Caco-2 (cell line): ENCODE results near the gene HNMT. TPM values are rescaled to one million over a fixed set of nuclear protein-coding genes. Genes with fewer than 3 reads are reported as not detected.

Experiments used
- BruUV-seq: library from RNA; stranded (reverse); fragments of 400-500 nt; replicated peaks from 2 replicates; lab custom pipeline; 2021; lab: Mats Ljungman, UMichigan
- CTCF ChIA-PET: fragments of 300-600 bp; sonication (Branson Sonifier 250); formaldehyde crosslinking; loops from one replicate; lab custom pipeline; 2022; ENCODE audit warnings: antibody characterized with exemption; lab: Charles Lee
- POLR2A ChIA-PET: fragments of 300-600 bp; sonication (Branson Sonifier 250); formaldehyde crosslinking; loops from one replicate; lab custom pipeline; 2022; ENCODE audit warnings: antibody characterized with exemption; lab: Charles Lee
- DNase-seq, 2 experiments: peaks; one replicate each; pipeline versions ENCODE4 v3.0.0 to v3.0.0-alpha.2; 2020 to 2022
- H3K27me3 ChIP-seq: replicated peaks from 2 replicates; pipeline ENCODE4 v1.6.0; 2011; ENCODE audit warnings: low read length; ENCODE audit not compliant: control insufficient read depth, insufficient read depth
- H3K36me3 ChIP-seq: 2 replicates; pipeline ENCODE4 v1.5.1; 2011; ENCODE audit warnings: low read length; ENCODE audit not compliant: control insufficient read depth, insufficient read depth
- H3K4me1 ChIP-seq: fragments of 250-450 bp; sonication (Bioruptor Pico); 2 replicates; pipeline ENCODE4 v1.5.1; 2020; ENCODE audit warnings: mild to moderate bottlenecking
- H3K4me3 ChIP-seq: 2 replicates; pipeline ENCODE4 v1.5.1; 2011; ENCODE audit warnings: low read depth, mild to moderate bottlenecking, control low read depth, low read length
- H3K9me3 ChIP-seq: fragments of 250-450 bp; sonication (Bioruptor Pico); 2 replicates; pipeline ENCODE4 v1.5.1; 2020; ENCODE audit warnings: mild to moderate bottlenecking, moderate library complexity
- H3K27ac Mint-ChIP-seq: one replicate; pipeline ENCODE4 v1.8.0; 2022; ENCODE audit warnings: mixed read lengths; ENCODE audit not compliant: unreplicated experiment
- H3K27me3 Mint-ChIP-seq: one replicate; pipeline ENCODE4 v1.8.0; 2022; ENCODE audit warnings: mixed read lengths; ENCODE audit not compliant: insufficient read depth, unreplicated experiment
- H3K36me3 Mint-ChIP-seq: one replicate; pipeline ENCODE4 v1.8.0; 2022; ENCODE audit warnings: mild to moderate bottlenecking, mixed read lengths; ENCODE audit not compliant: insufficient read depth, unreplicated experiment
- H3K4me1 Mint-ChIP-seq: one replicate; pipeline ENCODE4 v1.8.0; 2022; ENCODE audit warnings: low read depth, mixed read lengths; ENCODE audit not compliant: unreplicated experiment
- H3K4me3 Mint-ChIP-seq: one replicate; pipeline ENCODE4 v1.8.0; 2022; ENCODE audit warnings: mild to moderate bottlenecking, moderate library complexity, mixed read lengths; ENCODE audit not compliant: unreplicated experiment
- H3K9me3 Mint-ChIP-seq: one replicate; pipeline ENCODE4 v1.8.0; 2022; ENCODE audit warnings: mixed read lengths; ENCODE audit not compliant: unreplicated experiment
- CTCF ChIP-seq, 2 experiments: fragments of 200-600 bp in 1 of 2; IDR thresholded peaks; 1 replicate in 1 of 2; 2 replicates in 1 of 2; pipeline versions ENCODE4 v1.5.1 to v1.8.0; 2011 to 2022; ENCODE audit warnings: antibody characterized with exemption in 1 of 2, control low read depth in 1 of 2, inconsistent platforms in 1 of 2, low read depth in 1 of 2, low read length in 1 of 2, mild to moderate bottlenecking in 1 of 2, moderate library complexity in 1 of 2; ENCODE audit not compliant: insufficient read depth in 1 of 2, severe bottlenecking in 1 of 2, unreplicated experiment in 1 of 2
- intact Hi-C: fragments of 100-400 bp; cut with micrococcal nuclease; formaldehyde crosslinking; loops from one replicate; pipeline ENCODE4 v1.10.0; 2022; ENCODE audit not compliant: unreplicated experiment
- total RNA-seq: library from RNA; stranded (reverse); gene quantifications from 2 replicates; pipeline ENCODE4 v1.2.3, GENCODE V29; 2022

HNMT gene
- total RNA-seq, 1 experiment from 2014 or later, result 42.8 TPM

DNA sequence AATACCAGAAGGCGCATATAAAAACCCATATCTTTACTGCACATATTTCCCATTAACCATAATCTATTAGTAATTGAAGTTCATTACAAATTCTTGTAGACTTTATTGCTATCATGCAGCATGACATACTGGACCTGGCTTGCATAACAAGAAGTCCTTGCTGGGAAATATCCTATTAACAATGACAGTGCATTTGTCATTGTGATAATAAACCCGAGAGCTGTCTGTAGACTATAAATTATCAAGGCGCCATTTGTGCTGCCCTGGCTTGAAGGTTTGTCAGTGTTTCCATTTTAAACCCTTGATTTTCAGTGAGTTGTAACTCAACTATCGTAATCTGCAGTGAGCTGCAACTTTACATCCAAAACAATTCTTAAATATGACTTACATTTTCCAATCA lies 59.0 kb downstream of the HNMT start:
- intact Hi-C loops, result no loop called here
- Histone ChIP-seq H3K4me1 (peaks cover 4% of the 10 kb centered on the region; the same call in 1 of the 2 replicates), H3K4me3 (no peak overlapping the region), H3K27me3 (no peaks in the 10 kb centered on the region), H3K36me3 (no peaks in the 10 kb centered on the region), H3K9me3 (no peaks in the 10 kb centered on the region)
- Mint-ChIP-seq H3K4me3 (no peak overlapping the region), H3K9me3 (no peaks in the 10 kb centered on the region), H3K27ac (no peak overlapping the region), H3K36me3 (no peaks in the 10 kb centered on the region), H3K4me1 (no peaks in the 10 kb centered on the region), H3K27me3 (no peaks in the 10 kb centered on the region)
- CTCF ChIA-PET, result no interaction called here
- no TSS peak for BruUV-seq
- TF ChIP-seq CTCF (IDR thresholded peaks at IDR 0.05; ENCODE audit: insufficient read depth in 1 of 2, low read depth in 1 of 2, low read length in 1 of 2, severe bottlenecking in 1 of 2, unreplicated experiment in 1 of 2), result no peak
- DNase-seq, result no peak
- POLR2A ChIA-PET, result no interaction called here

DNA sequence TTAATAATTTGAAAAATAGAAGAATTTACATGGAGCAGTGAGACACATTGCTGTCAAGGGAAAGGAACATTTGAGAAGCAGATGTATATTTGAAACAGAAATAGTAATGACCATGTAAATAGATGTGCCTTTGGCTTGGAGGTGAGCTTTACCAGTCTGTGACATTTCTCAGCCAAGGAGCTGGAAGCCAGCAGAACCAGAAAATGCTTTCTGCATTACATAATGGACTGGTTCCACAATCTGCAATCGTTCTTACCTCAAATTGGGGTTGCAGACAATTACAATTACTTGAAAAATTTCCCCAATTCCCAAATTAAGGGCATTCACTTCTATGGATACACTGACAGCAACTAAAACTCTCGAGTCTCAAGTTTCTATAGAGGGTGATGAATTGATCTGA lies 59.7 kb downstream of the HNMT start:
- peaks cover 4% of the 10 kb centered on the region; the same call in 1 of the 2 replicates for H3K4me1 ChIP-seq
- intact Hi-C loops, result no loop called here
- CTCF ChIA-PET, result no interaction called here
- no peak for DNase-seq
- no peaks in the 10 kb centered on the region for H3K36me3 ChIP-seq
- Mint-ChIP-seq H3K9me3 (no peaks in the 10 kb centered on the region), H3K27me3 (no peaks in the 10 kb centered on the region), H3K36me3 (no peaks in the 10 kb centered on the region), H3K4me3 (no peak overlapping the region), H3K4me1 (no peaks in the 10 kb centered on the region), H3K27ac (no peak overlapping the region)
- no TSS peak for BruUV-seq
- no peak overlapping the region for H3K4me3 ChIP-seq
- TF ChIP-seq CTCF (IDR thresholded peaks at IDR 0.05; ENCODE audit: insufficient read depth in 1 of 2, low read depth in 1 of 2, low read length in 1 of 2, severe bottlenecking in 1 of 2, unreplicated experiment in 1 of 2), result no peak
- H3K9me3 ChIP-seq, result no peaks in the 10 kb centered on the region
- POLR2A ChIA-PET, result no interaction called here
- H3K27me3 ChIP-seq, result no peaks in the 10 kb centered on the region

- TF ChIP-seq CTCF (IDR thresholded peaks at IDR 0.05; ENCODE audit: insufficient read depth in 1 of 2, low read depth in 1 of 2, low read length in 1 of 2, severe bottlenecking in 1 of 2, unreplicated experiment in 1 of 2), result no peak
- Histone ChIP-seq H3K9me3 (no peaks in the 10 kb centered on the region), H3K27me3 (no peaks in the 10 kb centered on the region), H3K36me3 (no peaks in the 10 kb centered on the region), H3K4me1 (peaks cover 4% of the 10 kb centered on the region; the same call in 1 of the 2 replicates), H3K4me3 (no peak overlapping the region)
- H3K4me3 Mint-ChIP-seq, result no peak overlapping the region
- no TSS peak for BruUV-seq
- CTCF ChIA-PET, result no interaction called here
- intact Hi-C loops, result no loop called here
- no peaks in the 10 kb centered on the region for H3K36me3 Mint-ChIP-seq
- no peaks in the 10 kb centered on the region for H3K27me3 Mint-ChIP-seq
- H3K9me3 Mint-ChIP-seq, result no peaks in the 10 kb centered on the region
- POLR2A ChIA-PET, result no interaction called here
- H3K27ac Mint-ChIP-seq, result no peak overlapping the region
- no peak for DNase-seq
- no peaks in the 10 kb centered on the region for H3K4me1 Mint-ChIP-seq
Measured at GRCh38 chr2:138026111-138027020, 62.1 kb downstream of the HNMT start.
